Neural crest cell (in vitro differentiated cells): ENCODE measurements around the gene ADORA1. TPM values are rescaled to one million over a fixed set of nuclear protein-coding genes. Genes with fewer than 3 reads are reported as not detected.

Experiments
- DNase-seq: peaks from one replicate; pipeline ENCODE4 v3.0.0; 2021; ENCODE audit warnings: low read depth, mixed read lengths, low spot score
- H3K27ac Mint-ChIP-seq: one replicate; pipeline ENCODE4 v1.8.0; 2021; ENCODE audit warnings: mild to moderate bottlenecking, mixed read lengths; ENCODE audit not compliant: unreplicated experiment
- H3K27me3 Mint-ChIP-seq: 2 replicates; pipeline ENCODE4 v1.8.0; 2021; ENCODE audit warnings: low read depth, mild to moderate bottlenecking, mixed read lengths
- H3K36me3 Mint-ChIP-seq: 2 replicates; pipeline ENCODE4 v1.8.0; 2021; ENCODE audit warnings: low read depth, mild to moderate bottlenecking, mixed read lengths
- H3K4me1 Mint-ChIP-seq: 2 replicates; pipeline ENCODE4 v1.8.0; 2021; ENCODE audit warnings: mixed read lengths
- H3K4me3 Mint-ChIP-seq: one replicate; pipeline ENCODE4 v1.8.0; 2021; ENCODE audit warnings: mild to moderate bottlenecking, mixed read lengths
- H3K9me3 Mint-ChIP-seq: 2 replicates; pipeline ENCODE4 v1.8.0; 2021; ENCODE audit warnings: mixed read lengths
- total RNA-seq: library from RNA; stranded (reverse); gene quantifications from 2 replicates; pipeline ENCODE4 v1.2.1, GENCODE V29; 2021
- TF ChIP-seq, protein P1 (sequence below): fragments of 200-600 bp; sonication (generic); conservative IDR thresholded peaks from 2 replicates; pipeline ENCODE4 v1.5.0; 2021; ENCODE audit warnings: antibody characterized with exemption, mild to moderate bottlenecking

ADORA1 gene
- total RNA-seq, 1 donor from 2014 or later: 1.9 TPM

GRCh38 chr1:203091199-203091477, 36.4 kb upstream of the ADORA1 start:
- no peak overlapping the region for H3K27ac Mint-ChIP-seq
- H3K27me3 Mint-ChIP-seq: peaks cover 16% of the 10 kb centered on the region

GRCh38 chr1:203091761-203092330, 35.7 kb upstream of the ADORA1 start:
- peaks cover 5% of the 10 kb centered on the region for H3K4me1 Mint-ChIP-seq

More at GRCh38 chr1:203091199-203091477, 36.4 kb upstream of the ADORA1 start:
- TF ChIP-seq, protein P1, sequence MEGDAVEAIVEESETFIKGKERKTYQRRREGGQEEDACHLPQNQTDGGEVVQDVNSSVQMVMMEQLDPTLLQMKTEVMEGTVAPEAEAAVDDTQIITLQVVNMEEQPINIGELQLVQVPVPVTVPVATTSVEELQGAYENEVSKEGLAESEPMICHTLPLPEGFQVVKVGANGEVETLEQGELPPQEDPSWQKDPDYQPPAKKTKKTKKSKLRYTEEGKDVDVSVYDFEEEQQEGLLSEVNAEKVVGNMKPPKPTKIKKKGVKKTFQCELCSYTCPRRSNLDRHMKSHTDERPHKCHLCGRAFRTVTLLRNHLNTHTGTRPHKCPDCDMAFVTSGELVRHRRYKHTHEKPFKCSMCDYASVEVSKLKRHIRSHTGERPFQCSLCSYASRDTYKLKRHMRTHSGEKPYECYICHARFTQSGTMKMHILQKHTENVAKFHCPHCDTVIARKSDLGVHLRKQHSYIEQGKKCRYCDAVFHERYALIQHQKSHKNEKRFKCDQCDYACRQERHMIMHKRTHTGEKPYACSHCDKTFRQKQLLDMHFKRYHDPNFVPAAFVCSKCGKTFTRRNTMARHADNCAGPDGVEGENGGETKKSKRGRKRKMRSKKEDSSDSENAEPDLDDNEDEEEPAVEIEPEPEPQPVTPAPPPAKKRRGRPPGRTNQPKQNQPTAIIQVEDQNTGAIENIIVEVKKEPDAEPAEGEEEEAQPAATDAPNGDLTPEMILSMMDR: no peak
- Mint-ChIP-seq H3K9me3 (peaks cover 18% of the 10 kb centered on the region), H3K4me1 (peaks cover 5% of the 10 kb centered on the region), H3K36me3 (peaks cover 4% of the 10 kb centered on the region), H3K4me3 (no peak overlapping the region)
- DNase-seq: no peak

GRCh38 chr1:203093754-203094410, 33.6 kb upstream of the ADORA1 start:
- no peak overlapping the region for H3K27ac Mint-ChIP-seq
- peaks cover 12% of the 10 kb centered on the region for H3K27me3 Mint-ChIP-seq
- no peak for DNase-seq
- H3K4me3 Mint-ChIP-seq: no peak overlapping the region
- TF ChIP-seq, protein P1: no peak
- H3K4me1 Mint-ChIP-seq: no peaks in the 10 kb centered on the region
- H3K36me3 Mint-ChIP-seq: peaks cover 8% of the 10 kb centered on the region
- peaks cover 18% of the 10 kb centered on the region for H3K9me3 Mint-ChIP-seq

More at GRCh38 chr1:203091761-203092330, 35.7 kb upstream of the ADORA1 start:
- Mint-ChIP-seq H3K27me3 (peaks cover 17% of the 10 kb centered on the region), H3K27ac (no peak overlapping the region), H3K36me3 (peaks cover 4% of the 10 kb centered on the region), H3K9me3 (peaks cover 18% of the 10 kb centered on the region), H3K4me3 (no peak overlapping the region)
- TF ChIP-seq, protein P1: no peak
- DNase-seq: no peak

DNA sequence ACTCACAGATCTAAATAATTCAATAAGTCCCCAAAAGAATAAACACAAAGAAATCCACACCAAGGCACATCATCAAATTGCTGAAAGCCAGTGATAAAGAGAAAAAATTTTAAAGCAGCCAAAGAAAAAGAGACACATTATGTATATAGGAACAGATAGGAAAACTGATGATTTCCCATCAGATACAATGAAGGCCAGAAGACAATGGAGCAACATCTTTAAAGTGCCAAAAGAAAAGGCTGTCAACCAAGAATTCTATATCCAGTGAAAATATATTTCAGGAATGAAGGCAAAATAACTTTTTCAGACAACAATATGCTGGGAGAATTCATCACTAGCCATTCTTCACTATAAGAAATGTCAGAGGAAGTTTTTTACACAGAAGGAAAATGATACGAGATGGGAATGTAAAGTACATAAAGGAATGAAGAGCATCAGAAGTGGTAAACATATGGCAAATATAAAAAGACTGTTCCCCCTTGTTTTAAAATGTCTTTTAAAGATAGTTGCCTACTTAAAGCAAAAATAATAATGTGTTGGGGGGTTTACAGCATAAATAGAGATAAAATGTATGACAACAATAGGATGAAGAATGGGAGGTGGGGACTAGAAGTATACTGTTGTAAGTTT, 32.4 kb upstream of the ADORA1 start:
- no peak for DNase-seq
- TF ChIP-seq, protein P1: no peak
- Mint-ChIP-seq H3K9me3 (peaks cover 18% of the 10 kb centered on the region), H3K36me3 (peaks cover 8% of the 10 kb centered on the region), H3K4me3 (no peak overlapping the region), H3K27me3 (peaks cover 12% of the 10 kb centered on the region), H3K27ac (no peak overlapping the region), H3K4me1 (no peaks in the 10 kb centered on the region)

DNA sequence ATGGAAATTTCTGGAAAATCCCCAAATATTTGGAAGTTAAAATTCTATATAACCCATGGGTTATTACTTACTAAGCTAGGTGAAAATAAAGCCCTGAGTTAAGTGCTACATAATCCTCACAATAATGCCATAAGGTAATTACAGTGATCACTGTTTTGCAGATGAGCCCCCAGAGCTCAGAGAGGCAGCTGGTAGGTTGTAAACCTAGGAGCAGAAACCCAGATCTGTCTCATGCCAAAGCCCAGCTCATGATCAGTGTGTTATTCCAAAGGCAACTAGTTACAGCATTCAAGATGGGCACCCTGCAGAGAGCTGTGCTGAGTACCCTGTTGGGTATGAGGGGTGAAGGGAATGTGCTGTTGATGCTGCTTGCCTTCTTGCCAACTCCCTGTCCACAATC, 31.0 kb upstream of the ADORA1 start:
- H3K27ac Mint-ChIP-seq: no peak overlapping the region
- no peaks in the 10 kb centered on the region for H3K4me1 Mint-ChIP-seq
- TF ChIP-seq, protein P1: no peak
- H3K9me3 Mint-ChIP-seq: peaks cover 18% of the 10 kb centered on the region
- H3K36me3 Mint-ChIP-seq: peaks cover 8% of the 10 kb centered on the region
- no peak for DNase-seq
- no peak overlapping the region for H3K4me3 Mint-ChIP-seq
- peaks cover 7% of the 10 kb centered on the region for H3K27me3 Mint-ChIP-seq
